Loucy (cell line): ENCODE data around the gene AMPD3.

Source experiments
- H2AFZ ChIP-seq: fragments of 200-600 bp; sonication (generic); 2 replicates; pipeline ENCODE4 v1.6.0; 2016; ENCODE audit warnings: antibody characterized with exemption, mild to moderate bottlenecking, low read length, moderate library complexity
- H3F3A ChIP-seq: fragments of 200-600 bp; 2 replicates; pipeline ENCODE4 v1.6.0; 2016; ENCODE audit warnings: antibody characterized with exemption, low read depth, mild to moderate bottlenecking
- H3K27me3 ChIP-seq: fragments of 200-600 bp; sonication (generic); 2 replicates; pipeline ENCODE4 v1.6.1; 2014; ENCODE audit warnings: low read length, mild to moderate bottlenecking; ENCODE audit not compliant: insufficient read depth, poor library complexity, severe bottlenecking
- H3K36me3 ChIP-seq: fragments of 200-600 bp; sonication (generic); 2 replicates; pipeline ENCODE4 v1.6.1; 2016; ENCODE audit warnings: low read length; ENCODE audit not compliant: insufficient read depth
- H3K4me1 ChIP-seq: fragments of 200-600 bp; sonication (generic); 2 replicates; pipeline ENCODE4 v1.5.1; 2014; ENCODE audit warnings: low read length, mild to moderate bottlenecking; ENCODE audit not compliant: insufficient read depth, poor library complexity, severe bottlenecking
- H3K4me2 ChIP-seq: fragments of 200-600 bp; sonication (generic); 2 replicates; pipeline ENCODE4 v1.6.0; 2014; ENCODE audit warnings: antibody characterized with exemption, low read length, low read depth, mild to moderate bottlenecking; ENCODE audit not compliant: poor library complexity, severe bottlenecking
- H3K4me3 ChIP-seq: fragments of 200-600 bp; sonication (generic); 2 replicates; pipeline ENCODE4 v1.5.1; 2014; ENCODE audit warnings: low read length, mild to moderate bottlenecking, mixed read lengths; ENCODE audit not compliant: poor library complexity, severe bottlenecking
- H3K79me2 ChIP-seq: fragments of 200-600 bp; sonication (generic); 2 replicates; pipeline ENCODE4 v1.6.1; 2014; ENCODE audit warnings: low read length; ENCODE audit not compliant: insufficient read depth
- H3K9ac ChIP-seq: fragments of 200-600 bp; sonication (generic); 2 replicates; pipeline ENCODE4 v1.6.0; 2014; ENCODE audit warnings: mild to moderate bottlenecking, low read depth, low read length, moderate library complexity; ENCODE audit not compliant: poor library complexity, severe bottlenecking
- H3K9me2 ChIP-seq: fragments of 200-600 bp; sonication (generic); replicated peaks from 2 replicates; pipeline ENCODE4 v1.6.1; 2016; ENCODE audit warnings: low read depth, low read length, mixed read lengths
- H3K9me3 ChIP-seq: fragments of 200-600 bp; sonication (generic); 2 replicates; pipeline ENCODE4 v1.6.1; 2014; ENCODE audit warnings: mild to moderate bottlenecking, antibody characterized with exemption, low read length, low read depth; ENCODE audit not compliant: insufficient read depth
- H4K20me1 ChIP-seq: fragments of 200-600 bp; sonication (generic); 2 replicates; pipeline ENCODE4 v1.6.0; 2014; ENCODE audit warnings: antibody characterized with exemption, low read length, mild to moderate bottlenecking; ENCODE audit not compliant: insufficient read depth, poor library complexity, severe bottlenecking
- EZH2phosphoT487 ChIP-seq: fragments of 200-600 bp; IDR thresholded peaks from 2 replicates; pipeline ENCODE4 v1.6.1; 2018; ENCODE audit warnings: antibody characterized with exemption, mild to moderate bottlenecking, moderate library complexity, borderline replicate concordance
- TF ChIP-seq, protein P1 (sequence below): fragments of 200-600 bp; sonication (generic); conservative IDR thresholded peaks from 2 replicates; pipeline ENCODE4 v1.5.1; 2014; ENCODE audit warnings: mild to moderate bottlenecking, antibody characterized with exemption, low read length

The AMPD3 gene

DNA sequence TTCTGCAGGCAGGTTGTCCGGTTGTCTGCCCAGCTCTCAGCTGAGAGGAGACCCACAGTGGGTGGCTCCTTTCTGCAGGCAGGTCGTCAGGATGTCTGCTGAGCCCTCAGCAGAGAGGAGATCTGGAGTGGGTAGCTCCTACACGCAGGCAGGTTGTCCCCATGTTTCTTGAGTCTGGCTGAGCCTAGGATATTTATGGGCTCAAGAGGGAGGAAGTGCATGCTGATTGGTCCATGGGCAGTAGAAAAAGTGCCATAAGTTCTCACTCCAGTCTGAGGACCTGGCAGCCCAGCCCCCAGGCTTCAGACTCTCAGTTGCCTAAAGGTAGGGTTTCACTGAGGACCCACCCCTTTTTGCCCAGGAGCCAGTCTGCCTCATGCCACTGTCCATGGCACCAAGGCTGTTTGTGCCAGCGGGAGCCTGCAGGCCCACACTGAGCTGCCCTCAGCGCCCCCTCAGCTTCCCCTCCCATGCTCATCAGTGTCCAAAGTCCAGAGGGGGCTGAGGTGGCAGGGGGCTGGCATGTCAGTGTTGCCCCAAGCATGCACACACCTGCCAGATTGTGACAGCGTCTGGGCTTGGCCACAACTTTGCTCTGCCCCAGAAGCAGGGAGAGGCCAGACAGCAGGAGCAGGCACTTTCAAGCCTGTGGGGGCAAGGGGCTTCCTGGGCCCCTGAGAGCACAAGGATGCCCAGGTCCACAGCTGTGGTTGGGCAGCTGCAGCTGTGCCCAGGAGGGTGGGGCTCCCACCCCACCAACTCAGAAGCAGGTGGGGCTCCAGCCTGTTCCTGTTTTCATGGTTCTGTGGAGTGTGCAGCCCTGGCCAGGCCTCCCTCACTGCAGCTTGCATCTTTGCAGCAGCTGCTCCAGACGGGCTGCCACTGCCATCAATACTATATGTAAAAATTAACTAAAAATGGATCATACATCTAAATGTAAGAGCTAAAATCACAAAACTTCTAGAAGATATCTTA lies 89.7 kb downstream of the AMPD3 start:
- Histone ChIP-seq H3K36me3 (no peaks in the 10 kb centered on the region), H4K20me1 (peaks cover 6% of the 10 kb centered on the region), H3K9me2 (no peaks in the 10 kb centered on the region), H3K9me3 (peaks cover 6% of the 10 kb centered on the region; the same call in 1 of the 2 replicates), H3K79me2 (peaks cover 10% of the 10 kb centered on the region; the same call in 1 of the 2 replicates), H2AFZ (no peak overlapping the region), H3K4me3 (no peak overlapping the region), H3K9ac (no peak overlapping the region), H3K4me1 (peaks cover 7% of the 10 kb centered on the region), H3K27me3 (no peaks in the 10 kb centered on the region), H3F3A (no peaks in the 10 kb centered on the region), H3K4me2 (no peak overlapping the region)
- TF ChIP-seq, protein P1, sequence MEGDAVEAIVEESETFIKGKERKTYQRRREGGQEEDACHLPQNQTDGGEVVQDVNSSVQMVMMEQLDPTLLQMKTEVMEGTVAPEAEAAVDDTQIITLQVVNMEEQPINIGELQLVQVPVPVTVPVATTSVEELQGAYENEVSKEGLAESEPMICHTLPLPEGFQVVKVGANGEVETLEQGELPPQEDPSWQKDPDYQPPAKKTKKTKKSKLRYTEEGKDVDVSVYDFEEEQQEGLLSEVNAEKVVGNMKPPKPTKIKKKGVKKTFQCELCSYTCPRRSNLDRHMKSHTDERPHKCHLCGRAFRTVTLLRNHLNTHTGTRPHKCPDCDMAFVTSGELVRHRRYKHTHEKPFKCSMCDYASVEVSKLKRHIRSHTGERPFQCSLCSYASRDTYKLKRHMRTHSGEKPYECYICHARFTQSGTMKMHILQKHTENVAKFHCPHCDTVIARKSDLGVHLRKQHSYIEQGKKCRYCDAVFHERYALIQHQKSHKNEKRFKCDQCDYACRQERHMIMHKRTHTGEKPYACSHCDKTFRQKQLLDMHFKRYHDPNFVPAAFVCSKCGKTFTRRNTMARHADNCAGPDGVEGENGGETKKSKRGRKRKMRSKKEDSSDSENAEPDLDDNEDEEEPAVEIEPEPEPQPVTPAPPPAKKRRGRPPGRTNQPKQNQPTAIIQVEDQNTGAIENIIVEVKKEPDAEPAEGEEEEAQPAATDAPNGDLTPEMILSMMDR: no peak
- TF ChIP-seq EZH2phosphoT487: no peak

DNA sequence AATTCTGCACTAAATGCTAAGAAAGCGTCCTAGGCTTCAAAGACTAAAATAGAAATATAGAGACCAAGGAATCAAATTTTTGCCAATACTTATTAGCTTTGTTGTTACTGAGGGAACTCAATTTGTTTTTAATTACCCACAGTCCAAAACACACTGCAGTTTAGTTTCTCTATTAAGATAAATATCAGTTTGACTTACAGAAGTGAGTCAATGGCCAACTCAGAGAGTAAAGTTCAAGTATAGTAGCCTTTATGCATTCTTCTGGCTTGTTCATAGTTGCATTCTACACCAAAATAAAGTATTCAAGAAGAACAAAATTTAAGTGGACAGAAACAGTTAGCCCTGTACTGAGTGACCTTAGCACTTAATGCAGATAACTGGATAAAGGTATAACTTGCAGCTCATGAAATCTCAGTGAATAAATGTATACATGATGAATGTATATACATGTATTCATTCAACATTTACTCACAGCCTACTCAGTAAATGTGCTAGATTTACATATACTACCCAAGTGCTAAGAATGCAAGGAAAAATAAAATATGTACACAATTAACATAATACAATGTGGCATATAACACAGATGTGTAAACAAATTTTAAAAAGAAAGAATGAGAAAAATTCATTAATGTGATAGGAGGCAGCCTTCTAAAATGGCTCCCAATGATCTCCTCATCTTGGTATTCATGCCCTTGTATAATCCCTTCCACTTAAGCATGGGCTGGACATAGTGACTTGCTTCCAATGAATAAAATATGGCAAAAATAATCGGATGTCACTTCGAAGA lies 95.6 kb downstream of the AMPD3 start:
- no peaks in the 10 kb centered on the region for H3F3A ChIP-seq
- no peak overlapping the region for H2AFZ ChIP-seq
- no peak overlapping the region for H3K4me3 ChIP-seq

DNA sequence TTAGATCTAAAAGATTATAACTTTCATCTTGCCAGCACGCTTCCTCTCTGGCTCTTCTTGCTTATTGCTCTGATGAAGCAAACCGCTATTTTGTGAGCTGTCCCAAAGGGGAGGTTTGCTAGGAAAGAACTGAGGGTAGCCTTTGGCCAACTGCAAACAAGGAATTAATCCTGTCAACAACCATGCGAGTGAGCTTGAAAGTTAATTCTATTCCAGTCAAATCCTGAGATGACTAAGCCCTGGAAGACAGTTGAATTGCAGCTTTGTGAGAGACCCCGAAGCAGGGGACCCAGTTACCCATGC lies 96.2 kb downstream of the AMPD3 start:
- H3K9ac ChIP-seq: no peak overlapping the region
- H3K36me3 ChIP-seq: no peaks in the 10 kb centered on the region
- no peaks in the 10 kb centered on the region for H3K27me3 ChIP-seq
- H2AFZ ChIP-seq: no peak overlapping the region
- peaks cover 6% of the 10 kb centered on the region; the same call in 1 of the 2 replicates for H3K9me3 ChIP-seq
- no peaks in the 10 kb centered on the region for H3K79me2 ChIP-seq
- H3K9me2 ChIP-seq: no peaks in the 10 kb centered on the region
- no peaks in the 10 kb centered on the region for H3F3A ChIP-seq
- H3K4me2 ChIP-seq: no peak overlapping the region
- no peaks in the 10 kb centered on the region for H4K20me1 ChIP-seq
- TF ChIP-seq EZH2phosphoT487: no peak
- TF ChIP-seq, protein P1: no peak
- H3K4me3 ChIP-seq: no peak overlapping the region
- H3K4me1 ChIP-seq: no peaks in the 10 kb centered on the region

More for the DNA sequence above, 95.6 kb downstream of the AMPD3 start:
- Histone ChIP-seq H3K9ac (no peak overlapping the region), H3K79me2 (no peaks in the 10 kb centered on the region), H3K4me2 (no peak overlapping the region), H4K20me1 (no peaks in the 10 kb centered on the region), H3K27me3 (no peaks in the 10 kb centered on the region), H3K36me3 (no peaks in the 10 kb centered on the region), H3K4me1 (no peaks in the 10 kb centered on the region), H3K9me2 (no peaks in the 10 kb centered on the region), H3K9me3 (peaks cover 6% of the 10 kb centered on the region; the same call in 1 of the 2 replicates)
- TF ChIP-seq, protein P1: no peak
- TF ChIP-seq EZH2phosphoT487: no peak
